IMR-90 (cell line): ENCODE results near the gene MLXIPL. TPM values are rescaled to one million over a fixed set of nuclear protein-coding genes. Genes with fewer than 3 reads are reported as not detected.

ENCODE experiments used
- ATAC-seq: fragments of 200-7000 bp; cut with Tn5 transposase; 2 replicates; pipeline ENCODE4 v1.9.1; 2020; ENCODE audit warnings: low read depth, mild to moderate bottlenecking, moderate library complexity
- BruUV-seq: library from RNA; stranded (reverse); fragments of 400-500 nt; replicated peaks from 2 replicates; lab custom pipeline; 2021; lab: Mats Ljungman, UMichigan
- CTCF ChIA-PET: fragments of 300-600 bp; formaldehyde crosslinking; extraction: SDS; loops from one replicate; lab custom pipeline; 2021; ENCODE audit warnings: antibody characterized with exemption; lab: Yijun Ruan, JAX
- POLR2A ChIA-PET: fragments of 300-600 bp; sonication (Branson Sonifier 250); formaldehyde crosslinking; loops from one replicate; lab custom pipeline; 2022; ENCODE audit warnings: antibody characterized with exemption; ENCODE audit not compliant: unreplicated experiment; lab: Charles Lee
- DNase-seq: peaks from one replicate; pipeline ENCODE4 v3.0.0; 2013
- H2AFZ ChIP-seq: replicated peaks from 2 replicates; pipeline ENCODE3; 2013; ENCODE audit warnings: low read length, mild to moderate bottlenecking; ENCODE audit not compliant: poor library complexity
- H2AK5ac ChIP-seq: 2 replicates; pipeline ENCODE4 v1.6.1; 2013; ENCODE audit warnings: low read depth, low read length, inconsistent platforms
- H2AK9ac ChIP-seq: replicated peaks from 2 replicates; pipeline ENCODE3; 2013; ENCODE audit warnings: mild to moderate bottlenecking, low read depth, low read length, moderate library complexity; ENCODE audit not compliant: poor library complexity
- H2BK120ac ChIP-seq: 2 replicates; pipeline ENCODE4 v1.6.1; 2013; ENCODE audit warnings: low read depth, low read length, inconsistent platforms
- H2BK15ac ChIP-seq: 3 replicates; pipeline ENCODE4 v1.6.1; 2013; ENCODE audit warnings: low read depth, low read length, inconsistent platforms
- H2BK20ac ChIP-seq: 2 replicates; pipeline ENCODE4 v1.6.1; 2013; ENCODE audit warnings: low read depth, mild to moderate bottlenecking, inconsistent platforms, low read length, moderate library complexity
- H2BK5ac ChIP-seq: 2 replicates; pipeline ENCODE4 v1.6.1; 2013; ENCODE audit warnings: mild to moderate bottlenecking, low read depth, low read length, inconsistent platforms; ENCODE audit not compliant: poor library complexity, severe bottlenecking
- H3K14ac ChIP-seq: replicated peaks from 2 replicates; pipeline ENCODE4 v1.6.1; 2013; ENCODE audit warnings: low read depth, low read length, inconsistent platforms
- H3K18ac ChIP-seq: 2 replicates; pipeline ENCODE4 v1.6.1; 2013; ENCODE audit warnings: low read depth, low read length, control low read depth
- H3K23ac ChIP-seq: 2 replicates; pipeline ENCODE4 v1.6.1; 2013; ENCODE audit warnings: low read depth, low read length, inconsistent platforms
- H3K27ac ChIP-seq: 2 replicates; pipeline ENCODE4 v1.5.1; 2013; ENCODE audit warnings: mild to moderate bottlenecking, control low read depth, low read length; ENCODE audit not compliant: insufficient read depth
- H3K27me3 ChIP-seq: 2 replicates; pipeline ENCODE4 v1.6.1; 2013; ENCODE audit warnings: low read length; ENCODE audit not compliant: control insufficient read depth, insufficient read depth
- H3K36me3 ChIP-seq: 2 replicates; pipeline ENCODE4 v1.6.1; 2013; ENCODE audit warnings: low read length, mixed read lengths; ENCODE audit not compliant: control insufficient read depth, insufficient read depth
- H3K4ac ChIP-seq: 2 replicates; pipeline ENCODE4 v1.6.1; 2013; ENCODE audit warnings: low read depth, low read length, inconsistent platforms
- H3K4me1 ChIP-seq: 2 replicates; pipeline ENCODE4 v1.6.1; 2013; ENCODE audit warnings: low read length, mixed read lengths; ENCODE audit not compliant: control insufficient read depth, insufficient read depth
- H3K4me2 ChIP-seq: 2 replicates; pipeline ENCODE4 v1.6.1; 2013; ENCODE audit warnings: low read depth, mild to moderate bottlenecking, control low read depth, low read length, moderate library complexity
- H3K4me3 ChIP-seq: 2 replicates; pipeline ENCODE4 v1.5.1; 2013; ENCODE audit warnings: low read depth, mild to moderate bottlenecking, control low read depth, low read length, moderate library complexity; ENCODE audit not compliant: insufficient read depth
- H3K56ac ChIP-seq: 2 replicates; pipeline ENCODE4 v1.6.1; 2013; ENCODE audit warnings: low read length, inconsistent platforms; ENCODE audit not compliant: insufficient read depth; ENCODE audit errors: extremely low read depth
- H3K79me1 ChIP-seq, 2 experiments: 2 replicates each; pipeline ENCODE4 v1.6.1; 2013; ENCODE audit warnings: low read length in 2 of 2, inconsistent platforms in 1 of 2, low read depth in 1 of 2
- H3K9ac ChIP-seq: 2 replicates; pipeline ENCODE4 v1.6.1; 2013; ENCODE audit warnings: low read depth, low read length, control low read depth
- H3K9me1 ChIP-seq: 2 replicates; pipeline ENCODE4 v1.6.1; 2013; ENCODE audit warnings: low read length, inconsistent platforms; ENCODE audit not compliant: insufficient read depth
- H3K9me3 ChIP-seq: 2 replicates; pipeline ENCODE4 v1.6.1; 2013; ENCODE audit warnings: low read length; ENCODE audit not compliant: control insufficient read depth, insufficient read depth
- H4K20me1 ChIP-seq: 2 replicates; pipeline ENCODE4 v1.6.1; 2013; ENCODE audit warnings: low read length, inconsistent platforms; ENCODE audit not compliant: insufficient read depth
- H4K5ac ChIP-seq: 2 replicates; pipeline ENCODE4 v1.6.1; 2013; ENCODE audit warnings: mild to moderate bottlenecking, low read depth, low read length, control low read depth
- H4K8ac ChIP-seq, 2 experiments: 2 replicates each; pipeline ENCODE4 v1.6.1; 2013; ENCODE audit warnings: low read depth in 2 of 2, low read length in 2 of 2, control low read depth in 1 of 2, inconsistent platforms in 1 of 2
- H4K91ac ChIP-seq: 2 replicates; pipeline ENCODE4 v1.6.1; 2013; ENCODE audit warnings: low read depth, low read length, inconsistent platforms; ENCODE audit not compliant: insufficient read depth
- CHD1 ChIP-seq: IDR thresholded peaks from 2 replicates; pipeline ENCODE4 v1.6.1; 2012; ENCODE audit warnings: low read depth, low read length, improper control_type of control experiment
- CTCF ChIP-seq: conservative IDR thresholded peaks from 2 replicates; pipeline ENCODE4 v1.5.1; 2012; ENCODE audit warnings: mild to moderate bottlenecking, low read depth, low read length, improper control_type of control experiment
- FOS ChIP-seq: fragments of 150-350 bp; IDR thresholded peaks from 2 replicates; pipeline ENCODE4 v1.6.1; 2016; ENCODE audit warnings: low read depth, low read length
- MAFK ChIP-seq: IDR thresholded peaks from 2 replicates; pipeline ENCODE4 v1.6.1; 2012; ENCODE audit warnings: low read depth, low read length, improper control_type of control experiment
- RFX5 ChIP-seq: IDR thresholded peaks from 2 replicates; pipeline ENCODE4 v1.8.0; 2012; ENCODE audit warnings: low read depth, mild to moderate bottlenecking, low read length, moderate library complexity
- SMC3 ChIP-seq: fragments of 150-350 bp; IDR thresholded peaks from 2 replicates; pipeline ENCODE4 v1.6.1; 2016; ENCODE audit warnings: low read depth, mild to moderate bottlenecking, antibody characterized with exemption, low read length, moderate library complexity
- WGBS, 2 experiments: methylation state at CpG; one replicate each; pipeline versions ENCODE4 v1.1.5 to v1.1.7; 2013; ENCODE audit warnings: missing lambda C conversion rate in 2 of 2; ENCODE audit not compliant: insufficient read length in 1 of 2; ENCODE audit errors: extremely low coverage in 2 of 2; 5-methylcytosine and 5-hydroxymethylcytosine counted together
- dilution Hi-C: fragments of 300-500 bp; cut with HindIII; formaldehyde crosslinking; loops from one replicate; pipeline ENCODE4 v1.14.3; 2018; ENCODE audit warnings: low sequenced_read_pairs; ENCODE audit not compliant: unreplicated experiment
- in situ Hi-C: fragments of 300-500 bp; cut with MboI; formaldehyde crosslinking; loops from 3 replicates; pipeline ENCODE4 v1.14.3; 2019; ENCODE audit warnings: low sequenced_read_pairs, inconsistent platforms, mixed read lengths
- intact Hi-C: fragments of 100-400 bp; cut with micrococcal nuclease; formaldehyde crosslinking; loops from 2 replicates; pipeline ENCODE4 v1.10.0; 2022
- polyA plus RNA-seq, 3 experiments: library from polyadenylated mRNA; depleted of rRNA; stranded (reverse); fragments of >200 nt; gene quantifications; 2 replicates each; pipeline ENCODE4 v1.2.3, GENCODE V29; 2012; ENCODE audit warnings: low replicate concordance in 1 of 3
- total RNA-seq: library from RNA; depleted of rRNA; stranded (reverse); fragments of >200 nt; gene quantifications from 2 replicates; pipeline ENCODE4 v1.2.3, GENCODE V29; 2012

Gene MLXIPL
- total and polyA plus RNA-seq, 2 of the 4 experiments (the other 2 are of a cell fraction), result not detected

- Histone ChIP-seq H3K4me2 (no peak overlapping the region; the same call in 1 of the 2 replicates), H2BK15ac (no peak overlapping the region), H4K5ac (no peak overlapping the region), H2BK5ac (no peak overlapping the region), H3K4me1 (peaks cover 5% of the 10 kb centered on the region; the same call in 1 of the 2 replicates), H3K27ac (no peak overlapping the region), H4K20me1 (no peaks in the 10 kb centered on the region), H3K9me1 (no peaks in the 10 kb centered on the region), H3K36me3 (no peaks in the 10 kb centered on the region), H3K9me3 (no peaks in the 10 kb centered on the region), H3K27me3 (peaks cover 71% of the 10 kb centered on the region), H2AK9ac (no peak overlapping the region), H4K91ac (no peak overlapping the region), H3K56ac (no peak overlapping the region), H2AFZ (no peak overlapping the region), H3K14ac (no peak overlapping the region), H3K4me3 (no peak overlapping the region), H2BK120ac (no peak overlapping the region), H3K18ac (no peak overlapping the region), H2BK20ac (no peak overlapping the region), H4K8ac (no peak overlapping the region), H3K4ac (no peak overlapping the region), H3K79me1 (no peaks in the 10 kb centered on the region), H3K23ac (no peak overlapping the region), H2AK5ac (no peak overlapping the region), H3K9ac (no peak overlapping the region)
- DNase-seq, result no peak
- POLR2A ChIA-PET, result no interaction called here
- dilution Hi-C loops (no loop called here), intact Hi-C loops (loop anchor here (5.0 kb wide), 1 partner anchor 43 kb away; the partner anchor contains the start of gene VPS37D), in situ Hi-C loops (no loop called here)
- TF ChIP-seq SMC3, result no peak
- no peak for TF ChIP-seq CHD1
- no peak for TF ChIP-seq RFX5
- no peak for TF ChIP-seq FOS
- no peak for TF ChIP-seq CTCF
- no peak for TF ChIP-seq MAFK
- CTCF ChIA-PET, result interaction anchor here (1.1 kb wide), 1 partner anchor 101 kb away, joined by 3 read pairs; no protein-coding TSS in a partner anchor
- no TSS peak for BruUV-seq
- 8% methylated on average over 2 of the region's 9 CpGs; no CpG with 5 or more reads in 1 of the 2 experiments for WGBS, 2 experiments
- no peak for ATAC-seq
These were observed 313 bp upstream of the MLXIPL start for GRCh38 chr7:73624669-73625001.
